HG03135 (cell line): ENCODE measurements around the gene HOMEZ.
"Not testable (repeated sequence)": the region's sequence is repeated elsewhere in the genome, so short reads cannot be mapped to it uniquely, and the experiment has no call there.

ENCODE experiments used
- ATAC-seq: cut with Tn5 transposase; IDR thresholded peaks from one replicate; pipeline ENCODE4 v1.9.1; 2021; ENCODE audit warnings: mild to moderate bottlenecking, moderate library complexity; ENCODE audit not compliant: unreplicated experiment

The HOMEZ gene

GRCh38 chr14:23284654-23285529 lies 1.0 kb downstream of the HOMEZ start:
- no peak for ATAC-seq

DNA sequence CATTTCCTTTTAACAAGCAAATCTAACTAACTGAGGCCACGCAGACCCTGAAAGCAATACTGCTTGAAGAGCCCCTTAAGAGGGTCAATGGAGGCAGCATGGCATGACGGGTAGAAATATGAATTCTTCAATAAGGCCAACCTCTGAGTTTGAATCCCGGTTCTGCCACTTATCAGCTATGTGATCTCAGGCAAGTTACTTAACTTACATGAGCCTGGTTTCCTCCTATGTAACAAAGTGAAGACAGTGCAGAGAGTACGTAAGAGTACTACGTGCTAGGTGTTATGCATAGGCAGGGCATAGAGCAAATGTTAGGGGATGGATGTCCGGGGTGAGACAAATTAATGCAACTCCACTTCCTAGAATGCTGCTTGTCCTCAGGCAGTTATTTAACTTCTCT lies 4.7 kb downstream of the HOMEZ start:
- ATAC-seq = no peak

GRCh38 chr14:23277928-23278327 lies 8.0 kb downstream of the HOMEZ start:
- not testable (repeated sequence) for ATAC-seq

DNA sequence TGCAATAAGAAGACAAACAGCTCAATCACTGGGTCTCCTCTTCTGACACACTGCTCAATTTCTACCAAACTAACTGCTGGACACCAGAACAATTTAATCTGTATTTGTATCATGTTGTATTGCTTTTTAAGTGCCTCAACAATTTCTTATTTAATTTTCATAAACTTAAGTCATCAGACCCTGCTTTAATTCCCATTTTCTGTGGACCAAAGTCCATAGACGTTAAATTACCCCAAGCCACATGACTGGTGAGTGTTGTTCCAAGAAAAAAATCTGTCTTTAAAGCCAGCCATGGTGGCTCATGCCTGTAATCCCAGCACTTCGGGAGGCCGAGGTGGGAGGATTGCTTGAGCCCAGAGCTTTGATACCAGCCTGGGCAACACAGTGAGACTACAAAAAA lies 8.7 kb downstream of the HOMEZ start:
- no peak for ATAC-seq

DNA sequence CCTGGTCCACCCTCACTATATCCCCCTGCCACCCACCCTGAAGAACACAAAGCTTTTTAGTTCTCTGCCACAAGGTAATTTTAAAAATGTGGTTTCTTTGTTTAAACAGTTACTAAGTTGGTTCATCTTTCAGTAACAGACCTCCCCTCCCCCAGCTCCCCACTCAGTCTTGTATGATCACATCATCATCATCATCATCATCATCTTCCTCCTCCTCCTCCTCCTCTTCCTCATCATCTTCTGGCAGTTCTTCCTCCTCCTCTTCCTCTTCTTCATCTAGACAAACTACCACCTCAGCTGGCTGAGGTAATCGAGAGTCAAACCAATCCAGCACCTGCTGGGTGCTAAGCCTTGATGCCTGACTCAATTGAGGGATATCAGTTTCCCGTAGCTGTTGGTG lies 10.5 kb downstream of the HOMEZ start:
- ATAC-seq = no peak

DNA sequence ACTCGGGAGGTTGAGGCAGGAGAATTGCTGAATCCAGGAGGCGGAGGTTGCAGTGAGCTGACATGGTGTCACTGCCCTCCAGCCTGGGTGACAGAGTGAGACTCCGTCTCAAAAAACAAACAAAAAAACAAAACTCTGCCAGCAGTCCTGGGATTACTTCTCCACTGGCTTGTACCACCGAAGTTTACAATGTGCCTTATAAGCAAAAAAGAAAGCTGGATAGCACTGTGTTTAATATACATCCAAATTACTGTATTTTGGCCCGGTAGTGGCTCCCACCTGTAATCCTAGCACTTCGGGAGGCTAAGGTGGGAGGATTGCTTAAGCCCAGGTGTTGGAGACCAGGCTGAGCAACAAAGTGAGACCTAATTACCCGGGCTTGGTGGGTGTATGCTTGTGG lies 16.7 kb downstream of the HOMEZ start:
- no peak for ATAC-seq

GRCh38 chr14:23260849-23261248 lies 25.1 kb downstream of the HOMEZ start:
- not testable (repeated sequence) for ATAC-seq

DNA sequence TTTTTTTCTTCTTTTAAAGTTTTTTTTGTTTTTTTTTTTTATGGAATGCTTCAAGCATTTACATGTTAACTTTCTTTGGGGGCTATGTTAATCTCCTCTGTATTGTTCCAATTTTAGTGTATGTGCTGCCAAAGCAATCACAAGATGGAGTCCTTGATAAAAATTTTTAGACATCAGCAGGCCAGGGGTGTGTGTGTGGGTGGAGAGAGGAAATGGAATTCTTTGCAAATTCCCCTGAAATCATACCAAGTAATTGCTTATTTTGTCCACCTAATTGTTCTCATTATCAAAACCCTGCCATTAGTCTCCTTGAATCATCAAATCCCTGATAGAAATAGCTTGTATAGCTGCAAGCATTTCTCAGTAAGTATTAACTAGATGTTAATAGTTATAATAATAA lies 26.5 kb downstream of the HOMEZ start:
- no peak for ATAC-seq

GRCh38 chr14:23258256-23258655 lies 27.7 kb downstream of the HOMEZ start:
- no peak for ATAC-seq

- ATAC-seq = no peak
Observed at GRCh38 chr14:23252420-23253333, 33.3 kb downstream of the HOMEZ start.

- no peak for ATAC-seq
Observed at GRCh38 chr14:23252006-23252405, 33.9 kb downstream of the HOMEZ start.

GRCh38 chr14:23249824-23250223 lies 36.1 kb downstream of the HOMEZ start:
- ATAC-seq = no peak

GRCh38 chr14:23248601-23249000 lies 37.3 kb downstream of the HOMEZ start:
- ATAC-seq = no peak

- no peak for ATAC-seq
Observed at GRCh38 chr14:23245282-23245681, 40.6 kb downstream of the HOMEZ start.

DNA sequence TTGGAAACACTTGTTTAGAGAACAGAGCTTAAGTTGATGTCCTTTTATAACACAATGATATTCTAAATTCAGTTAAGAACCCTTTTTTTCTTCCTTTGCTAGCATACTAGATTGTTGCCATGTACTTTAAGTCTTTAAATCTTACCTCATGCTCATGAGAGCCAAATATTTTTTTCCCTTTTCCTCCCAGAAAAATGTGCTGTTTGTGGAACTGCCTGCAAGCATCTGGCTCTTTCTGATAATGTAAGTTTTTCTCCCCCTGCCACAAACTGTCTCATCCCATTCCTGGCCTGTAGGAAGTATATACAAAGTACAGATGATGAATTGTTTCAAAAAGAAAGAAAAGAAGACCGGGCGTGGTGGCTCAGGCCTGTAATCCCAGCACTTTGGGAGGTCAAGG lies 42.9 kb downstream of the HOMEZ start:
- ATAC-seq = no peak

DNA sequence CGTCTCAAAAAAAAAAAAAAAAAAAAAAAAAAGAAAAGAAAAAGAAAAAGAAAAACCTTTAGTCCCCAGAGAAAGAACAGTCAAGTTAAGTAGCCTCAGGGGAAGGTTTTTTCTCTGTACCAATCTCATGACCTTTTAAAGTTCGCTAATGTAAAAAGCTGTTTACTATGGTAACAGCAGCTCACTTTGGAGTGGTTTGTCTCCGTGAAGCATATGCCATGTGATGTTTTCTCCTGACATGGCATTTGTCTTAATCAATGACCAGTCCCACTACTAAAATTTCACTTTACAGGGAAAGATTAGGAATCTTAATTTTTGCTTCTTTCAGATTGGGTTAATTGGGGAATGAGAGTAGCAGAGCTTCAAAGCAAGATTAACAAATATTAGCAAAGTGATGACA lies 43.9 kb downstream of the HOMEZ start:
- no peak for ATAC-seq

DNA sequence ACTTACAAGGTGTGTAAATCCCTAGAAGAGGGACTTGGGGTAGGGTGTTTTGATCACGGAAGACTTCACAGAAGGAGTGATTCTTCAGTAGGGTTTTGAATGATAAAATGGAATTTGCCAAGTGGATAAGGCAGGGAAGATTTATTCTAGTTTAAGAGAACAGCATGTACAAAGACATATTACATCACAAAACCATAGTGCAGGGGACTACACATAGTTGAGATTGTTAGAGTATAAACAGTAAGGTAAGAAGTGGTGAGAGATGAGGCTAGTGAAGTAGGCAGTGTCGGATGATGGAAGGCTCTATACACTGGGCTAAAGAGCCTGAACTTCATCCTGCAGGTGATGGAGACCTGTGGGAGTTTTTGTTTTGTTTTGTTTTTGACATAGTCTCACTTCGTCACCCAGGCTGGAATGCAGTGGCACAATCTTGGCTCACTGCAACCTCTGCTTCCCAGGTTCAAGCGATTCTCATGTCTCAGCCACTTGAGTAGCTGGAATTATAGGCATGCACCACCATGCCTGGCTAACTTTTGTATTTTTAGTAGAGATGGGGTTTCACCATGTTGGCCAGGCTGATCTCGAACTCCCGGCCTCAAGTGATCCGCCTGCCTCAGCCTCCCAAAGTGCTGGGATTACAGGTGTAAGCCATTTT lies 44.7 kb downstream of the HOMEZ start:
- ATAC-seq = not testable (repeated sequence)

GRCh38 chr14:23240661-23241060 lies 45.3 kb downstream of the HOMEZ start:
- ATAC-seq = no peak

GRCh38 chr14:23237772-23238594 lies 47.9 kb downstream of the HOMEZ start, which contains the start of gene RNF212B:
Gene RNF212B (plus strand): TSS chr14:23237936. CDS start chr14:23240346, 2,410 bp downstream.
- ATAC-seq = peak; percentile 75

DNA sequence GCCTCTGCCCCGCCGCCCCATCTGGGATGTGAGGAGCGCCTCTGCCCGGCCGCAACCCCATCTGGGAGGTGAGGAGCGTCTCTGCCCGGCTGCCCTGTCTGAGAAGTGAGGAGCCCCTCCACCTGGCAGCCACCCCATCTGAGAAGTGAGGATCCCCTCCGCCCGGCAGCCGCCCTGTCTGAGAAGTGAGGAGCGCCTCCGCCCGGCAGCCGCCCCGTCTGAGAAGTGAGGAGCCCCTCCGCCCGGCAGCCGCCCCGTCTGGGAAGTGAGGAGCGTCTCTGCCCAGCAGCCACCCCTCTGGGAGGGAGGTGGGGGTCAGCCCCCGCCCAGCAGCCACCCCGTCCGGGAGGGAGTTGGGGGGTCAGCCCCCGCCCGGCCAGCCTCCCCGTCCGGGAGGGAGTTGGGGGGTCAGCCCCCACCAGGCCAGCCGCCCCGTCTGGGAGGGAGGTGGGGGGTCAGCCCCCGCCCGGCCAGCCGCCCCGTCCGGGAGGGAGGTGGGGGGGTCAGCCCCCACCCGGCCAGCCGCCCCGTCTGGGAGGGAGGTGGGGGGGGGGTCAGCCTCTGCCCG lies 53.6 kb downstream of the HOMEZ start:
- not testable (repeated sequence) for ATAC-seq
